ENCODE measurements around the gene TYRO3. TPM values are rescaled to one million over a fixed set of nuclear protein-coding genes. Genes with fewer than 3 reads are reported as not detected.
A peak's percentile ranks its signal among the peaks of the same experiment; 100 is the strongest.

The TYRO3 gene
- total and polyA plus RNA-seq, 11 donors = 2.5 to 15.4 (median 3.7) TPM

GRCh38 chr15:41621200-41622193 lies 62.5 kb downstream of the TYRO3 start:
- peaks cover 0 to 15% (median 3%) of the 10 kb centered on the region in 12 donors for H3K9me3 ChIP-seq
- intact Hi-C loops (cut with DNase I) = loop anchor here in 1 of 10 donors (5.0 kb wide), 1 partner anchor 41 kb away; the partner anchor contains the start of gene MGA
- 1 to 3% (median 2%) methylated on average over 41 to 104 of the region's 104 CpGs for WGBS, 4 donors
- H3K4me1 ChIP-seq = peaks cover 0 to 19% (median 11%) of the 10 kb centered on the region in 12 donors
- H3K4me3 ChIP-seq = peak overlapping the region; percentile 34 to 71 (median 56)
- H3K27me3 ChIP-seq = no peaks in the 10 kb centered on the region
- DNase-seq (peak; percentile 78 to 88 (median 82)), ATAC-seq (peak; percentile 68 to 91 (median 88))
- TF ChIP-seq, protein P1, sequence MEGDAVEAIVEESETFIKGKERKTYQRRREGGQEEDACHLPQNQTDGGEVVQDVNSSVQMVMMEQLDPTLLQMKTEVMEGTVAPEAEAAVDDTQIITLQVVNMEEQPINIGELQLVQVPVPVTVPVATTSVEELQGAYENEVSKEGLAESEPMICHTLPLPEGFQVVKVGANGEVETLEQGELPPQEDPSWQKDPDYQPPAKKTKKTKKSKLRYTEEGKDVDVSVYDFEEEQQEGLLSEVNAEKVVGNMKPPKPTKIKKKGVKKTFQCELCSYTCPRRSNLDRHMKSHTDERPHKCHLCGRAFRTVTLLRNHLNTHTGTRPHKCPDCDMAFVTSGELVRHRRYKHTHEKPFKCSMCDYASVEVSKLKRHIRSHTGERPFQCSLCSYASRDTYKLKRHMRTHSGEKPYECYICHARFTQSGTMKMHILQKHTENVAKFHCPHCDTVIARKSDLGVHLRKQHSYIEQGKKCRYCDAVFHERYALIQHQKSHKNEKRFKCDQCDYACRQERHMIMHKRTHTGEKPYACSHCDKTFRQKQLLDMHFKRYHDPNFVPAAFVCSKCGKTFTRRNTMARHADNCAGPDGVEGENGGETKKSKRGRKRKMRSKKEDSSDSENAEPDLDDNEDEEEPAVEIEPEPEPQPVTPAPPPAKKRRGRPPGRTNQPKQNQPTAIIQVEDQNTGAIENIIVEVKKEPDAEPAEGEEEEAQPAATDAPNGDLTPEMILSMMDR (IDR thresholded peaks at IDR 0.05) = no peak
- TF ChIP-seq POLR2A (IDR thresholded peaks at IDR 0.05) = peak in 1 of 2 donors; percentile 20
- peak overlapping the region; percentile 5 to 90 (median 66) for H3K27ac ChIP-seq
- no peaks in the 10 kb centered on the region for H3K36me3 ChIP-seq

GRCh38 chr15:41622901-41623300 lies 63.9 kb downstream of the TYRO3 start:
- DNase-seq = no peak
- Histone ChIP-seq H3K4me3 (no peak overlapping the region), H3K36me3 (no peaks in the 10 kb centered on the region), H3K27me3 (no peaks in the 10 kb centered on the region), H3K4me1 (peaks cover 0 to 19% (median 11%) of the 10 kb centered on the region in 12 donors), H3K27ac (no peak overlapping the region), H3K9me3 (peaks cover 0 to 8% (median 2%) of the 10 kb centered on the region in 12 donors)
- intact Hi-C loops (cut with DNase I) = loop anchor here in 1 of 10 donors (5.0 kb wide), 1 partner anchor 39 kb away; the partner anchor contains the start of gene MGA
- no peak for ATAC-seq
- no peak for TF ChIP-seq POLR2A (IDR thresholded peaks at IDR 0.05)
- TF ChIP-seq, protein P1 (IDR thresholded peaks at IDR 0.05) = no peak
- WGBS, 4 donors = 71 to 82% (median 79%) methylated on average over 4 of the region's 4 CpGs

DNA sequence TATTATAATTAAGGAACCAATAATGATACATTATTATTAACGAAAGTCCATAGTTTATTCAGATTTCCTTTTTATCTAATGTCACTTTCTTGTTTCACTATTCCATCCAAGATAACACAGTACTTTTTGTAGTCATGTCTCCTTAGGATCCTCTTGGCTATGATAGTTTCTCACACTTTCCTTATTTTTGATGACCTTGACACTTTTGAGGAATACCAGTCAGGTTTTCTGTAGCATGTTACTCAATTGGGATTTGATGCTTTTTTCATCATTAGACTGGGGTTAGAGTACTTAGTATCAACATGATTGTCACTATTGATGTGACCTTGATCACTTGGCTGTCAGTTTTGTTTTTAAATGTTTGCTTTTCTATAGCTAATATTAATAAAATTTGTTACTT lies 68.2 kb downstream of the TYRO3 start:
- Histone ChIP-seq H3K27ac (no peak overlapping the region), H3K36me3 (no peaks in the 10 kb centered on the region), H3K9me3 (no peaks in the 10 kb centered on the region), H3K4me3 (no peak overlapping the region), H3K4me1 (peaks cover 0 to 14% (median 4%) of the 10 kb centered on the region in 12 donors), H3K27me3 (no peaks in the 10 kb centered on the region)
- intact Hi-C loops (cut with DNase I) = no loop called here
- TF ChIP-seq, protein P1 (IDR thresholded peaks at IDR 0.05) = no peak
- no peak for TF ChIP-seq POLR2A (IDR thresholded peaks at IDR 0.05)
- DNase-seq = no peak
- 95 to 98% (median 98%) methylated on average over 1 of the region's 1 CpG for WGBS, 4 donors
- no peak for ATAC-seq

DNA sequence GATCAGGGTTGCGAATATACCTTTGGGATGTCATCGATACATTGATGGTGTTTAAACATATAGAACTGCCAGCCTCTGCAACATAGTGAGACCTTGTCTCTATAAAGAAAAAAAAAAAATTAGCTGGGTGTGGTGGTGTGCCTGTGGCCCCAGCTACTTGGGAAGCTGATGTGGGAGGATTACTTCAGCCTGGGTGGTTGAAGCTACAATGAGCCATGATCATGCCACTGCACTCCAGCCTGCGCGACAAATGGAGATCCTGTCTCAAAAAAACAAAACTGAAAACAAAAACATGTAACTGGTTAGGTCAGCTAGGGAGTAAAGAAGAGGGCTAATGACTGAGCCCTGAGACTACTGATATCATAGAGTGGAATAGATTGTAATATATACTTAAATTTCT lies 70.5 kb downstream of the TYRO3 start:
- H3K4me1 ChIP-seq = peaks cover 0 to 23% (median 11%) of the 10 kb centered on the region in 12 donors
- H3K4me3 ChIP-seq = no peak overlapping the region
- H3K36me3 ChIP-seq = no peaks in the 10 kb centered on the region
- no peak overlapping the region for H3K27ac ChIP-seq
- WGBS, 4 donors = 91 to 94% (median 93%) methylated on average over 4 of the region's 4 CpGs
- H3K27me3 ChIP-seq = no peaks in the 10 kb centered on the region
- ATAC-seq = no peak
- no peak for DNase-seq
- no peaks in the 10 kb centered on the region for H3K9me3 ChIP-seq
- intact Hi-C loops (cut with DNase I) = no loop called here
- TF ChIP-seq POLR2A (IDR thresholded peaks at IDR 0.05) = no peak
- TF ChIP-seq, protein P1 (IDR thresholded peaks at IDR 0.05) = no peak

Measured in heart left ventricle (tissue), 16 donors.